Measurements from ENCODE around the gene MBP.

The MBP gene

DNA sequence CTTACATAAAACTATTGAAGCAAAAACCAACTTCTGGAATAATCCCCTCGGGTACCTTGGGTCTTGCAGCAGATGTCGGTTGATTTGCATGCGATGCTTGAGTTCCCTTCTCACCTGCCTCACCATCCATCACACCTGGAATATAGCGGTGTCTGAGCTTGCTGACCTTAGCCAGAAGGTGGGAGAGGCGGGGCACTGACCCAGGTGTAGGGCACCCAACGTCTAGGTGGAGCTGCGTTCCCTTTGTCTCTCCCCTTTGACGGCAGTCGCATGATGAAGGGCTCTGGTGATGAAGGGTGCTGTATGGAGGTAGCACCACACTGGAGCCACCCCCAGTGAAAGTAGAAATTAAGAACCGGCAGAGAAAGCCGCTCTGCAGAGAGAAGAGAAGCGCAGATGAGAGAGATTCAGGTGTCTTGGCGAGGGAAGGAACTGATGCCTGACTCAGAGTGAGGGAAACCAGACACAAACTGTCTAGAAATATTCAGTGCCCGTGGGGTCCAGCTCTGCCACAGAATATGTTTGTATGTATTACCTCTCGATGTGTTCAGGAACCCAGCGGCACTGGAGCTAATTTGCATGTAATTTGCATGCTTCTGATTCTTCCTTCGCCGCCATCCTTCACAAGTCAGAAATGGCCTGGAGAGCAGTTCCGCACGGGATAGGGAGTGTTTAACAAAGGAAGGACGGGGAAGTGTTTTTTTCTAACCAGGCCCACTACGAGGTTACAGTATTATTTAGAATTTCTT lies 19.4 kb upstream of the MBP start:
- ATAC-seq (ENCODE audit: low read depth) = no peak
- H3K36me3 ChIP-seq (ENCODE audit: low read depth) = no peaks in the 10 kb centered on the region
- no peak overlapping the region for H3K4me3 ChIP-seq (ENCODE audit: severe bottlenecking)
- H3K27me3 ChIP-seq (ENCODE audit: insufficient read depth, poor library complexity, severe bottlenecking) = no peaks in the 10 kb centered on the region
- no peak for DNase-seq (ENCODE audit: low spot score)
- H3K27ac ChIP-seq (ENCODE audit: poor library complexity, severe bottlenecking) = no peak overlapping the region
- H3K9me3 ChIP-seq (ENCODE audit: severe bottlenecking) = no peaks in the 10 kb centered on the region
- TF ChIP-seq, protein P1, sequence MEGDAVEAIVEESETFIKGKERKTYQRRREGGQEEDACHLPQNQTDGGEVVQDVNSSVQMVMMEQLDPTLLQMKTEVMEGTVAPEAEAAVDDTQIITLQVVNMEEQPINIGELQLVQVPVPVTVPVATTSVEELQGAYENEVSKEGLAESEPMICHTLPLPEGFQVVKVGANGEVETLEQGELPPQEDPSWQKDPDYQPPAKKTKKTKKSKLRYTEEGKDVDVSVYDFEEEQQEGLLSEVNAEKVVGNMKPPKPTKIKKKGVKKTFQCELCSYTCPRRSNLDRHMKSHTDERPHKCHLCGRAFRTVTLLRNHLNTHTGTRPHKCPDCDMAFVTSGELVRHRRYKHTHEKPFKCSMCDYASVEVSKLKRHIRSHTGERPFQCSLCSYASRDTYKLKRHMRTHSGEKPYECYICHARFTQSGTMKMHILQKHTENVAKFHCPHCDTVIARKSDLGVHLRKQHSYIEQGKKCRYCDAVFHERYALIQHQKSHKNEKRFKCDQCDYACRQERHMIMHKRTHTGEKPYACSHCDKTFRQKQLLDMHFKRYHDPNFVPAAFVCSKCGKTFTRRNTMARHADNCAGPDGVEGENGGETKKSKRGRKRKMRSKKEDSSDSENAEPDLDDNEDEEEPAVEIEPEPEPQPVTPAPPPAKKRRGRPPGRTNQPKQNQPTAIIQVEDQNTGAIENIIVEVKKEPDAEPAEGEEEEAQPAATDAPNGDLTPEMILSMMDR (IDR thresholded peaks at IDR 0.05; ENCODE audit: poor library complexity, severe bottlenecking) = no peak
- peaks cover 9% of the 10 kb centered on the region for H3K4me1 ChIP-seq (ENCODE audit: insufficient read depth, poor library complexity, severe bottlenecking)

- H3K4me1 ChIP-seq (ENCODE audit: insufficient read depth, poor library complexity, severe bottlenecking) = peaks cover 9% of the 10 kb centered on the region
- H3K36me3 ChIP-seq (ENCODE audit: low read depth) = no peaks in the 10 kb centered on the region
- no peaks in the 10 kb centered on the region for H3K9me3 ChIP-seq (ENCODE audit: severe bottlenecking)
- ATAC-seq (ENCODE audit: low read depth) (no peak), DNase-seq (ENCODE audit: low spot score) (no peak)
- H3K27ac ChIP-seq (ENCODE audit: poor library complexity, severe bottlenecking) = no peak overlapping the region
- no peaks in the 10 kb centered on the region for H3K27me3 ChIP-seq (ENCODE audit: insufficient read depth, poor library complexity, severe bottlenecking)
- H3K4me3 ChIP-seq (ENCODE audit: severe bottlenecking) = no peak overlapping the region
- TF ChIP-seq, protein P1 (IDR thresholded peaks at IDR 0.05; ENCODE audit: poor library complexity, severe bottlenecking) = no peak
Measured at GRCh38 chr18:77151033-77151771, 18.6 kb upstream of the MBP start.

- H3K27me3 ChIP-seq (ENCODE audit: insufficient read depth, poor library complexity, severe bottlenecking) = no peaks in the 10 kb centered on the region
- H3K9me3 ChIP-seq (ENCODE audit: severe bottlenecking) = no peaks in the 10 kb centered on the region
- no peaks in the 10 kb centered on the region for H3K36me3 ChIP-seq (ENCODE audit: low read depth)
- DNase-seq (ENCODE audit: low spot score) (no peak), ATAC-seq (ENCODE audit: low read depth) (no peak)
- no peak overlapping the region for H3K27ac ChIP-seq (ENCODE audit: poor library complexity, severe bottlenecking)
- H3K4me3 ChIP-seq (ENCODE audit: severe bottlenecking) = no peak overlapping the region
- H3K4me1 ChIP-seq (ENCODE audit: insufficient read depth, poor library complexity, severe bottlenecking) = peaks cover 9% of the 10 kb centered on the region
- TF ChIP-seq, protein P1 (IDR thresholded peaks at IDR 0.05; ENCODE audit: poor library complexity, severe bottlenecking) = no peak
Measured at GRCh38 chr18:77150588-77150987, 18.0 kb upstream of the MBP start.

DNA sequence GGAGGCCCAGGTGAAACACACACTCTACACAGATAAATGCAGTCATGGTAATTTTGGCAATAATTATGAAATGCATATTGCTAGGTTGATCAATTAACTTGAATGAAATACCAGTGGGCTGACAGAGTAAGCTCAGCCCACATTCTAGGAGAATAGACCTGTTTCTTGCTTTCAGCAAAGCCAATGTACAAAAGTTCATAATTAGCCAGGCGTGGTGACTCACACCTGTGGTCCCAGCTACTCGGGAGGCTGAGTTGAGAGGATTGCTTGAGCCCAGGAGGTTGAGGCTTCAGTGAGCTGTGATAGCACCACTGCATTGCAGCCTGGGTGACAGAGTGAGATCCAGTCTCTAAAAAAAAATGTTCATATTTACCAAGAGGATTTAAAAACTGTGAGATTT lies 15.7 kb upstream of the MBP start:
- Histone ChIP-seq H3K4me3 (ENCODE audit: severe bottlenecking) (no peak overlapping the region), H3K27ac (ENCODE audit: poor library complexity, severe bottlenecking) (no peak overlapping the region), H3K27me3 (ENCODE audit: insufficient read depth, poor library complexity, severe bottlenecking) (no peaks in the 10 kb centered on the region), H3K4me1 (ENCODE audit: insufficient read depth, poor library complexity, severe bottlenecking) (peaks cover 9% of the 10 kb centered on the region), H3K9me3 (ENCODE audit: severe bottlenecking) (peaks cover under 1% of the 10 kb centered on the region), H3K36me3 (ENCODE audit: low read depth) (no peaks in the 10 kb centered on the region)
- TF ChIP-seq, protein P1 (IDR thresholded peaks at IDR 0.05; ENCODE audit: poor library complexity, severe bottlenecking) = no peak
- DNase-seq (ENCODE audit: low spot score) (no peak), ATAC-seq (ENCODE audit: low read depth) (no peak)
